Measurements from ENCODE around the gene DHX40.

DHX40 gene

GRCh38 chr17:59643159-59644140, 78.0 kb downstream of the DHX40 start:
- H3K27me3 ChIP-seq (ENCODE audit: insufficient read depth, low read depth, severe bottlenecking), result no peaks in the 10 kb centered on the region
- H3K4me3 ChIP-seq (ENCODE audit: low read depth, low read length), result no peak overlapping the region
- H3K36me3 ChIP-seq, result peaks cover 53% of the 10 kb centered on the region
- H3K27ac ChIP-seq, result no peak overlapping the region
- no peak for TF ChIP-seq CTCF (IDR thresholded peaks at IDR 0.05; ENCODE audit: low read depth, low read length)
- no peak for DNase-seq
- H3K9me3 ChIP-seq (ENCODE audit: severe bottlenecking), result no peaks in the 10 kb centered on the region

GRCh38 chr17:59647288-59647687, 81.9 kb downstream of the DHX40 start:
- H3K9me3 ChIP-seq (ENCODE audit: severe bottlenecking), result peaks cover 4% of the 10 kb centered on the region
- DNase-seq, result no peak
- peaks cover 90% of the 10 kb centered on the region for H3K36me3 ChIP-seq
- no peak for TF ChIP-seq CTCF (IDR thresholded peaks at IDR 0.05; ENCODE audit: low read depth, low read length)
- no peak overlapping the region for H3K4me3 ChIP-seq (ENCODE audit: low read depth, low read length)
- no peaks in the 10 kb centered on the region for H3K27me3 ChIP-seq (ENCODE audit: insufficient read depth, low read depth, severe bottlenecking)
- no peak overlapping the region for H3K27ac ChIP-seq

GRCh38 chr17:59649886-59650285, 84.5 kb downstream of the DHX40 start:
- Histone ChIP-seq H3K36me3 (peaks cover 97% of the 10 kb centered on the region), H3K27me3 (ENCODE audit: insufficient read depth, low read depth, severe bottlenecking) (no peaks in the 10 kb centered on the region), H3K27ac (no peak overlapping the region), H3K9me3 (ENCODE audit: severe bottlenecking) (peaks cover 9% of the 10 kb centered on the region), H3K4me3 (ENCODE audit: low read depth, low read length) (no peak overlapping the region)
- no peak for TF ChIP-seq CTCF (IDR thresholded peaks at IDR 0.05; ENCODE audit: low read depth, low read length)
- no peak for DNase-seq

- no peak for TF ChIP-seq CTCF (IDR thresholded peaks at IDR 0.05; ENCODE audit: low read depth, low read length)
- no peak for DNase-seq
- H3K36me3 ChIP-seq, result peaks cover 97% of the 10 kb centered on the region
These were observed 85.2 kb downstream of the DHX40 start for GRCh38 chr17:59650642-59651041.

GRCh38 chr17:59651346-59651745, 85.9 kb downstream of the DHX40 start:
- no peak for DNase-seq
- Histone ChIP-seq H3K36me3 (peaks cover 95% of the 10 kb centered on the region), H3K27me3 (ENCODE audit: insufficient read depth, low read depth, severe bottlenecking) (no peaks in the 10 kb centered on the region), H3K27ac (no peak overlapping the region), H3K9me3 (ENCODE audit: severe bottlenecking) (peaks cover 9% of the 10 kb centered on the region), H3K4me3 (ENCODE audit: low read depth, low read length) (no peak overlapping the region)
- no peak for TF ChIP-seq CTCF (IDR thresholded peaks at IDR 0.05; ENCODE audit: low read depth, low read length)

More at GRCh38 chr17:59650642-59651041, 85.2 kb downstream of the DHX40 start:
- no peak overlapping the region for H3K27ac ChIP-seq
- peaks cover 9% of the 10 kb centered on the region for H3K9me3 ChIP-seq (ENCODE audit: severe bottlenecking)
- H3K27me3 ChIP-seq (ENCODE audit: insufficient read depth, low read depth, severe bottlenecking), result no peaks in the 10 kb centered on the region
- no peak overlapping the region for H3K4me3 ChIP-seq (ENCODE audit: low read depth, low read length)
